GM12892 (cell line): ENCODE measurements around the gene ARHGAP10.

ENCODE experiments used
- DNase-seq: peaks from one replicate; pipeline ENCODE4 v3.0.0; 2011; ENCODE audit not compliant: insufficient read length
- FAIRE-seq: peaks from 2 replicates; lab custom pipeline; 2011; peaks lifted over from hg19 to GRCh38; lab: Jason Lieb, UNC
- POLR2A ChIP-seq: IDR thresholded peaks from 2 replicates; pipeline ENCODE4 v1.6.1; 2011; ENCODE audit warnings: low read depth, low read length, control low read depth
- POLR2AphosphoS5 ChIP-seq: IDR thresholded peaks from 2 replicates; pipeline ENCODE4 v1.6.1; 2011; ENCODE audit warnings: low read depth, low read length, control low read depth
- TAF1 ChIP-seq: IDR thresholded peaks from 2 replicates; pipeline ENCODE4 v1.6.1; 2011; ENCODE audit warnings: low read depth, mild to moderate bottlenecking, control low read depth, low read length, borderline replicate concordance

ARHGAP10 gene

GRCh38 chr4:148007792-148008191 lies 275.9 kb downstream of the ARHGAP10 start:
- TF ChIP-seq TAF1 (no peak), POLR2AphosphoS5 (no peak), POLR2A (no peak)
- no peak for DNase-seq
- FAIRE-seq: no peak

GRCh38 chr4:148015058-148015457 lies 283.2 kb downstream of the ARHGAP10 start:
- TF ChIP-seq POLR2A (no peak), TAF1 (no peak), POLR2AphosphoS5 (no peak)
- FAIRE-seq: no peak
- DNase-seq: no peak

- TF ChIP-seq POLR2AphosphoS5 (no peak), TAF1 (no peak), POLR2A (no peak)
- FAIRE-seq: no peak
- no peak for DNase-seq
Measured at GRCh38 chr4:148015468-148015867, 283.6 kb downstream of the ARHGAP10 start.

GRCh38 chr4:148016063-148016637 lies 284.3 kb downstream of the ARHGAP10 start:
- FAIRE-seq (no peak), DNase-seq (no peak)
- TF ChIP-seq TAF1 (no peak), POLR2A (no peak), POLR2AphosphoS5 (no peak)

GRCh38 chr4:148017801-148018200 lies 285.9 kb downstream of the ARHGAP10 start:
- TF ChIP-seq POLR2A (no peak), POLR2AphosphoS5 (no peak), TAF1 (no peak)
- no peak for FAIRE-seq
- DNase-seq: no peak

GRCh38 chr4:148021686-148022085 lies 289.8 kb downstream of the ARHGAP10 start:
- DNase-seq (no peak), FAIRE-seq (no peak)
- TF ChIP-seq POLR2A (no peak), TAF1 (no peak), POLR2AphosphoS5 (no peak)

GRCh38 chr4:148022975-148023374 lies 291.1 kb downstream of the ARHGAP10 start:
- TF ChIP-seq TAF1: no peak
- no peak for TF ChIP-seq POLR2A
- TF ChIP-seq POLR2AphosphoS5: no peak
- DNase-seq: no peak
- no peak for FAIRE-seq

- TF ChIP-seq TAF1 (no peak), POLR2A (no peak), POLR2AphosphoS5 (no peak)
- no peak for FAIRE-seq
Measured at GRCh38 chr4:148023512-148024181, 291.8 kb downstream of the ARHGAP10 start.

GRCh38 chr4:148025981-148026380 lies 294.1 kb downstream of the ARHGAP10 start:
- no peak for DNase-seq
- TF ChIP-seq POLR2A: no peak
- no peak for TF ChIP-seq POLR2AphosphoS5
- TF ChIP-seq TAF1: no peak
- FAIRE-seq: no peak

More at GRCh38 chr4:148023512-148024181, 291.8 kb downstream of the ARHGAP10 start:
- DNase-seq: no peak

GRCh38 chr4:148027201-148027600 lies 295.3 kb downstream of the ARHGAP10 start:
- TF ChIP-seq TAF1: no peak
- TF ChIP-seq POLR2A: no peak
- TF ChIP-seq POLR2AphosphoS5: no peak
- DNase-seq (no peak), FAIRE-seq (no peak)

- no peak for DNase-seq
- no peak for FAIRE-seq
- no peak for TF ChIP-seq POLR2AphosphoS5
- TF ChIP-seq POLR2A: no peak
- TF ChIP-seq TAF1: no peak
Measured at GRCh38 chr4:148029781-148030180, 297.9 kb downstream of the ARHGAP10 start.
